Ascending aorta (tissue), 2 donors: ENCODE measurements around the gene FHL2. TPM values are rescaled to one million over a fixed set of nuclear protein-coding genes. Genes with fewer than 3 reads are reported as not detected.

ENCODE experiments used
- DNase-seq, 2 donors: peaks; one replicate each; pipeline ENCODE4 v3.0.0-alpha.2; 2019; ENCODE audit warnings: low spot score in 2 of 2
- H3K27ac ChIP-seq, 2 donors: fragments of 200-600 bp; sonication (generic); one replicate each; pipeline ENCODE4 v1.5.1; 2016 to 2017; ENCODE audit warnings: mild to moderate bottlenecking in 1 of 2
- H3K27me3 ChIP-seq: fragments of 200-600 bp; sonication (generic); one replicate; pipeline ENCODE4 v1.5.1; 2017
- H3K36me3 ChIP-seq, 2 donors: fragments of 200-600 bp; sonication (generic); one replicate each; pipeline ENCODE4 v1.5.1; 2016
- H3K4me1 ChIP-seq, 2 donors: fragments of 200-600 bp; sonication (generic); one replicate each; pipeline ENCODE4 v1.5.1; 2016 to 2017; ENCODE audit warnings: mild to moderate bottlenecking in 1 of 2
- H3K4me3 ChIP-seq, 2 donors: fragments of 200-600 bp; sonication (generic); one replicate each; pipeline ENCODE4 v1.5.1; 2016 to 2017; ENCODE audit warnings: mild to moderate bottlenecking in 1 of 2
- H3K9me3 ChIP-seq, 2 donors: fragments of 200-600 bp; sonication (generic); one replicate each; pipeline ENCODE4 v1.5.1; 2016
- CTCF ChIP-seq, 3 experiments: fragments of 200-600 bp in 2 of 3; fragments of 450-650 bp in 1 of 3; sonication (generic) in 2 of 3; IDR thresholded peaks; one replicate each; pipeline ENCODE4 v1.5.1; 2016 to 2019; ENCODE audit warnings: antibody characterized with exemption in 3 of 3, mild to moderate bottlenecking in 1 of 3, moderate library complexity in 1 of 3
- intact Hi-C: fragments of 100-400 bp; cut with DNase I; formaldehyde crosslinking; loops from one replicate; pipeline ENCODE4 v1.15.1; 2023
- total RNA-seq: library from RNA; depleted of rRNA; stranded (reverse); fragments of >200 nt; gene quantifications from one replicate; pipeline ENCODE4 v1.1.0, GENCODE V29; 2016

FHL2 gene
- total RNA-seq, 1 donor from 2014 or later, result 175 TPM

GRCh38 chr2:105391058-105391627, 7.7 kb downstream of the FHL2 start:
- H3K4me1 ChIP-seq, result peaks cover 0 to 12% of the 10 kb centered on the region in 2 donors
- DNase-seq, result peak in 1 of 2 donors; percentile 46
- intact Hi-C loops, result no loop called here

GRCh38 chr2:105390454-105390853, 8.4 kb downstream of the FHL2 start:
- no peak for TF ChIP-seq CTCF (IDR thresholded peaks at IDR 0.05)
- Histone ChIP-seq H3K4me1 (peaks cover 0 to 12% of the 10 kb centered on the region in 2 donors), H3K27ac (no peak overlapping the region), H3K9me3 (no peaks in the 10 kb centered on the region), H3K36me3 (peaks cover 9% of the 10 kb centered on the region in 2 donors), H3K27me3 (no peaks in the 10 kb centered on the region), H3K4me3 (no peak overlapping the region)
- intact Hi-C loops, result no loop called here
- no peak for DNase-seq

More at GRCh38 chr2:105391058-105391627, 7.7 kb downstream of the FHL2 start:
- H3K36me3 ChIP-seq, result peaks cover 2% of the 10 kb centered on the region in 2 donors
- no peak overlapping the region for H3K4me3 ChIP-seq
- no peak for TF ChIP-seq CTCF (IDR thresholded peaks at IDR 0.05)
- H3K27me3 ChIP-seq, result no peaks in the 10 kb centered on the region
- H3K9me3 ChIP-seq, result no peaks in the 10 kb centered on the region
- H3K27ac ChIP-seq, result no peak overlapping the region

GRCh38 chr2:105388971-105389381, 9.9 kb downstream of the FHL2 start:
- DNase-seq, result no peak
- Histone ChIP-seq H3K9me3 (no peaks in the 10 kb centered on the region), H3K36me3 (peaks cover 15 to 22% of the 10 kb centered on the region in 2 donors), H3K4me3 (no peak overlapping the region), H3K27me3 (no peaks in the 10 kb centered on the region), H3K27ac (no peak overlapping the region), H3K4me1 (peaks cover 0 to 12% of the 10 kb centered on the region in 2 donors)
- intact Hi-C loops, result no loop called here
- TF ChIP-seq CTCF (IDR thresholded peaks at IDR 0.05), result no peak

- Histone ChIP-seq H3K4me1 (peaks cover 0 to 23% of the 10 kb centered on the region in 2 donors), H3K4me3 (no peak overlapping the region), H3K27ac (no peak overlapping the region), H3K27me3 (no peaks in the 10 kb centered on the region), H3K36me3 (peaks cover 15 to 22% of the 10 kb centered on the region in 2 donors), H3K9me3 (no peaks in the 10 kb centered on the region)
- DNase-seq, result no peak
- no peak for TF ChIP-seq CTCF (IDR thresholded peaks at IDR 0.05)
- intact Hi-C loops, result no loop called here
Observed at GRCh38 chr2:105387225-105387624, 11.6 kb downstream of the FHL2 start.

GRCh38 chr2:105385731-105386540, 12.9 kb downstream of the FHL2 start:
- Histone ChIP-seq H3K4me3 (no peak overlapping the region), H3K27ac (no peak overlapping the region), H3K9me3 (no peaks in the 10 kb centered on the region), H3K27me3 (no peaks in the 10 kb centered on the region), H3K36me3 (peaks cover 15 to 22% of the 10 kb centered on the region in 2 donors), H3K4me1 (peaks cover 0 to 28% of the 10 kb centered on the region in 2 donors)
- intact Hi-C loops, result no loop called here
- TF ChIP-seq CTCF (IDR thresholded peaks at IDR 0.05), result no peak
- no peak for DNase-seq
